OCI-LY1 (cell line): Measurements from ENCODE around the gene ANKMY1.

Source experiments
- CTCF ChIP-seq: fragments of 200-600 bp; sonication (generic), shearing (Covaris generic); IDR thresholded peaks from 2 replicates; pipeline ENCODE4 v1.5.1; 2017; ENCODE audit warnings: mild to moderate bottlenecking, antibody characterized with exemption, low read length, moderate library complexity, mixed read lengths
- EZH2 ChIP-seq: fragments of 200-600 bp; sonication (generic), shearing (Covaris generic); IDR thresholded peaks from 2 replicates; pipeline ENCODE4 v1.8.0; 2017; ENCODE audit warnings: borderline replicate concordance, mixed run types, mild to moderate bottlenecking, antibody characterized with exemption, low read length, moderate library complexity, mixed read lengths

DNA sequence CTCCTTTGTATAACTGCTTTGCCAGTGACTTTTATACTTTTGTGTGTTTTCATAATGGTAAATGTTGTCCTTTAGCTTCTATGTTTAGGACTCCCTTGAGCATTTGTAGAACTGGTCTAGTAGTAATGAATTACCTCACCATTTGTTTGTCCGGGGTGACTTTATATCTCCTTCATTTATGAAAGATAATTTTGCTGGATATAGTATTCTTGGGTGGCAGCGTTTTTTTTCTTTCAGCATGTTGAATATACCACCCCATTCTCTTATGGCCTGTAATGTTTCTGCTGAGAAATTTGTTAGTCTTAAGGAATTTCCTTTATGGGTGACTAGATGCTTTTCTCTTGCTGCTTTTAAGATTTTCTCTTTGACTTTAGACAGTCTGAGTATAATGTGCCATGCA, 66.3 kb downstream of the ANKMY1 start:
- TF ChIP-seq CTCF, result no peak
- TF ChIP-seq EZH2, result no peak
